KMS-11 (cell line): ENCODE results near the gene MCC.

Experiments used
- H2AFZ ChIP-seq: fragments of 200-600 bp; sonication (generic); 2 replicates; pipeline ENCODE4 v1.6.1; 2016; ENCODE audit warnings: antibody characterized with exemption, mixed run types, low read depth
- H3K27ac ChIP-seq: fragments of 200-600 bp; sonication (generic); 2 replicates; pipeline ENCODE4 v1.6.1; 2016; ENCODE audit warnings: mild to moderate bottlenecking, mixed run types
- H3K27me3 ChIP-seq: fragments of 200-600 bp; sonication (generic); 2 replicates; pipeline ENCODE4 v1.6.1; 2017; ENCODE audit warnings: mild to moderate bottlenecking, low read depth, mixed run types, moderate library complexity; ENCODE audit not compliant: insufficient read depth
- H3K36me3 ChIP-seq: fragments of 200-600 bp; sonication (generic); 2 replicates; pipeline ENCODE4 v1.6.1; 2017; ENCODE audit warnings: mild to moderate bottlenecking, mixed run types; ENCODE audit not compliant: insufficient read depth
- H3K4me1 ChIP-seq: fragments of 200-600 bp; sonication (generic); 2 replicates; pipeline ENCODE4 v1.6.1; 2016; ENCODE audit warnings: mild to moderate bottlenecking, low read depth, mixed run types; ENCODE audit not compliant: poor library complexity, severe bottlenecking
- H3K4me2 ChIP-seq: fragments of 200-600 bp; sonication (generic); 2 replicates; pipeline ENCODE4 v1.7.0; 2016; ENCODE audit warnings: mild to moderate bottlenecking, mixed run types
- H3K4me3 ChIP-seq: fragments of 200-600 bp; sonication (generic); IDR thresholded peaks from 2 replicates; pipeline ENCODE4 v1.6.1; 2017; ENCODE audit warnings: low read depth, low read length, mixed read lengths; ENCODE audit not compliant: insufficient read depth
- H3K79me2 ChIP-seq: fragments of 200-600 bp; sonication (generic); 2 replicates; pipeline ENCODE4 v1.6.1; 2016; ENCODE audit warnings: low read depth, mixed run types; ENCODE audit not compliant: insufficient read depth
- H3K9ac ChIP-seq: fragments of 200-600 bp; sonication (generic); 2 replicates; pipeline ENCODE4 v1.6.1; 2016; ENCODE audit warnings: mild to moderate bottlenecking, mixed run types
- H4K20me1 ChIP-seq: fragments of 200-600 bp; sonication (generic); 2 replicates; pipeline ENCODE4 v1.6.1; 2016; ENCODE audit warnings: mild to moderate bottlenecking, mixed run types; ENCODE audit not compliant: insufficient read depth
- CTCF ChIP-seq: fragments of 200-600 bp; sonication (generic); conservative IDR thresholded peaks from 2 replicates; pipeline ENCODE4 v1.6.1; 2017; ENCODE audit warnings: low read depth, mild to moderate bottlenecking, antibody characterized with exemption, low read length, moderate library complexity, mixed read lengths

The MCC gene

DNA sequence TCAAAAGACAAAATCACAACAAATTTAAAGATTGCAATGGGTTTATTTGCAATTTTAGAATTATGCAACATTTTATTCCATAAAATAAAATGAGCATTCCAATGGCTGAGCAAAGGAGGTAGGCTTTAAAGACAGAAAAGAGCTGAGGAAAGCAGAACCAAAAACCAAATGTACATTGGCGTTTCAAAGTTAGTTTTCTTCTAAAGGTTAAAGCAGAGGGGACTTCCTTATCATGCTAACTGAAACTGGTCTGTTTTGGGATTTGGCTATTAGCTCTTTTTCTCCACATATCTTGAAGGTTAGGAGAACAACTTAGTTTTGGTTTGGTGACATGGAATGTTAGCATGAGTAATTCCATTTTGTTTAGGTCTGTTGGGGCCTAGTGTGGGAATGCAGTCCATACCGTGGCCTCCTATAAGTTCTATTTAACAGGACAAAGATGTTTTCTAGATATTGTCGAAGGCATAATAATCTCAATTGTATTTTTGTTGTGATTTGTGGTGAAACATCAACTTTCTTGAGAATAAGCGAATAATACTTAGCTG lies 491.4 kb downstream of the MCC start:
- Histone ChIP-seq H2AFZ (no peak overlapping the region), H3K9ac (no peak overlapping the region), H3K4me2 (no peak overlapping the region), H4K20me1 (no peaks in the 10 kb centered on the region), H3K79me2 (no peaks in the 10 kb centered on the region), H3K36me3 (no peaks in the 10 kb centered on the region), H3K27ac (no peak overlapping the region), H3K4me1 (peaks cover 12% of the 10 kb centered on the region), H3K4me3 (no peak overlapping the region), H3K27me3 (no peaks in the 10 kb centered on the region)
- no peak for TF ChIP-seq CTCF

DNA sequence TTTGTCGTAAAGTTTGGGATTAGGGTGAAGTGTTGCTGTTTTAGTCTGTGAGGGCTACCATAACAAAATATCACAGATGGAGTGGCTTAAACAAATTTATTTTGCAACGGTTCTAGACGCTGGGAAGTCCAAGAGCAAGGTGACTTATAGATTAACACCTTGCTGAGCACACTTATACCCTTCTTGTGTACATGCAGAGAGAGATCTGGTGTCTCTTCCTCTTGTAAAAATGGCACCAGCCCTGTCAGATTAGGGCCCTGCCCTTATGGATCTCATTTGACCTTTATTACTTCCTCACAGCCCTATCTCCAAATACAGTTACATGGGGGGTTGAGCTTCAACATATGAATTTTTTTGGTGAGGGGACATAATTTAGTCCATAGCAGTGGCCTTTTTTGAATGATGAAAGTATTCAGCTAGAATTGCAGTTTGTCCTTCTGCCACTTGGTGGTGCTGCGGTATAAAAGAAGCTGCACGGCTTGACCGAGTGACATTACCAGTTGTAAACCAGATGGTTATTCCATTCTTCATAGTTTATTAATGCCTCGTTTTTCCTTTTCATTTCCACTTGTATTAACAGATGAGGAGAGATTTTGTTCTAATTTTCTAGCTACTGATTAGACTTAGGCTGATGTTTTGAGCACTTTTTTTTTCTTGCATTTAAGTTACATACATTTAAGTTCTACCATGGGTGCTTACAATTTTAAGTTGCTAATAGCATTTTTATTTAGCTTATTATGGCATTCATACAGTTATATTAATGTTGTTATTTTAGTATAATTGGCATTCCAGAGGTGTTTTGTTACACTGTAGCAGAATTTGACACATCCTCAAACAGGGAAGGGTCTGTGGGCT lies 492.3 kb downstream of the MCC start:
- Histone ChIP-seq H3K4me2 (no peak overlapping the region), H3K27me3 (no peaks in the 10 kb centered on the region), H3K27ac (no peak overlapping the region), H3K9ac (no peak overlapping the region), H4K20me1 (no peaks in the 10 kb centered on the region), H3K36me3 (no peaks in the 10 kb centered on the region), H3K79me2 (no peaks in the 10 kb centered on the region), H3K4me1 (peaks cover 14% of the 10 kb centered on the region), H3K4me3 (no peak overlapping the region), H2AFZ (no peak overlapping the region)
- TF ChIP-seq CTCF = peak; percentile 94

- TF ChIP-seq CTCF = no peak
- H3K36me3 ChIP-seq = no peaks in the 10 kb centered on the region
- no peak overlapping the region for H3K27ac ChIP-seq
- H4K20me1 ChIP-seq = no peaks in the 10 kb centered on the region
- H3K27me3 ChIP-seq = no peaks in the 10 kb centered on the region
- H3K9ac ChIP-seq = no peak overlapping the region
- H3K4me3 ChIP-seq = no peak overlapping the region
- H3K4me1 ChIP-seq = no peaks in the 10 kb centered on the region
- no peak overlapping the region for H3K4me2 ChIP-seq
- peaks cover 31% of the 10 kb centered on the region; the same call in 1 of the 2 replicates for H3K79me2 ChIP-seq
- no peak overlapping the region for H2AFZ ChIP-seq
These were observed 502.0 kb downstream of the MCC start for GRCh38 chr5:112986224-112986623.

GRCh38 chr5:112983363-112983762 lies 504.9 kb downstream of the MCC start:
- no peak overlapping the region for H3K27ac ChIP-seq
- TF ChIP-seq CTCF = no peak
- peaks cover 13% of the 10 kb centered on the region for H3K4me1 ChIP-seq
- no peak overlapping the region for H2AFZ ChIP-seq
- no peak overlapping the region for H3K9ac ChIP-seq
- no peak overlapping the region for H3K4me2 ChIP-seq
- no peaks in the 10 kb centered on the region for H4K20me1 ChIP-seq
- H3K36me3 ChIP-seq = no peaks in the 10 kb centered on the region
- no peaks in the 10 kb centered on the region for H3K27me3 ChIP-seq
- peaks cover 60% of the 10 kb centered on the region; the same call in 1 of the 2 replicates for H3K79me2 ChIP-seq
- no peak overlapping the region for H3K4me3 ChIP-seq
